K562 treated with DMSO at 1 percent for 12 hours (cell line): Measurements from ENCODE around the gene CNOT6L. TPM values are rescaled to one million over a fixed set of nuclear protein-coding genes. Genes with fewer than 3 reads are reported as not detected.

Experiments
- total RNA-seq: library from RNA; unstranded; fragments of 300-600 nt; gene quantifications from 2 replicates; pipeline ENCODE4 v1.2.3, GENCODE V29; 2022; ENCODE audit not compliant: insufficient read depth

Gene CNOT6L
- 1.5 and 19.0 TPM in 2 replicates for total RNA-seq

DNA sequence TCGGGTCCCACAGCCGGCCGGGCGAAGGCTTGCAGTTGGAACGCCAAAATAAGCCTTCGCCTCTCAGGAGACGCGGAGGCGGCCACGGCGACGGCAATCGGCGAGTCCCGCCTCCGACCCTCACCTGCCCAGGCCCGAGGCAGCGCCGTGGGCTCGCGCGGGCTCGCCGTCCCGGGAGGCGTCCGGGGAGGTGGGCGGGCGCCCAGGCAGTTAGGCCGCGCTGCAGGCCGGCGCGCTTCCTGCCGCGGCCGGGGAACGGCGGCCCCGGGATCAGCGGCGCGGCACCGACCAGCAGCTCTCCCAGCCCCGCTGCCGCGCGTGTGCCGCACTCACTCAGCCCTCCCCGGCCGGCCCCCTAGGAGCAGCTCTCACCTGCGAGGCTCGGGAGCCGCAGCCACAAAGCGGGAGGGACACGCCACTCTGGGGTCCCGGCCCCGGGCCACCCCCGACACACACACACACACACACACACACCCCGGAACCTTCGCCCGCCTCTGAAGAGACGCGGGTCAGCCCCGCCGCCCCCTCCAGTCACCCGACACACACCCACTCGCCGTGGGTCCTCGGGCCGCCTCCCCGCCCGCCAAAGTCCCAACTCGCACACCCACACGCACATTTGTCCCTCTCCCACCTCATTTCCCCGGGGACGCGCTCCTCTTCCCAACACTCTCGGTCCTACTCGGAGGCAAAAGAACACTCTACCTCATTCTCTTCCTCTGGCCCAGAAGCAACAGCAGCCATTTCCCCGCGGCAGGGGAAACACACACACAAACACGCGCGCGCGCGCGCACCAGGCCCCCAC, at the start of gene CNOT6L:
Gene CNOT6L, minus strand, starts transcription at position 767 of the 802 bp plus-strand sequence. Its CDS starts 60 bp downstream, at position 707.

DNA sequence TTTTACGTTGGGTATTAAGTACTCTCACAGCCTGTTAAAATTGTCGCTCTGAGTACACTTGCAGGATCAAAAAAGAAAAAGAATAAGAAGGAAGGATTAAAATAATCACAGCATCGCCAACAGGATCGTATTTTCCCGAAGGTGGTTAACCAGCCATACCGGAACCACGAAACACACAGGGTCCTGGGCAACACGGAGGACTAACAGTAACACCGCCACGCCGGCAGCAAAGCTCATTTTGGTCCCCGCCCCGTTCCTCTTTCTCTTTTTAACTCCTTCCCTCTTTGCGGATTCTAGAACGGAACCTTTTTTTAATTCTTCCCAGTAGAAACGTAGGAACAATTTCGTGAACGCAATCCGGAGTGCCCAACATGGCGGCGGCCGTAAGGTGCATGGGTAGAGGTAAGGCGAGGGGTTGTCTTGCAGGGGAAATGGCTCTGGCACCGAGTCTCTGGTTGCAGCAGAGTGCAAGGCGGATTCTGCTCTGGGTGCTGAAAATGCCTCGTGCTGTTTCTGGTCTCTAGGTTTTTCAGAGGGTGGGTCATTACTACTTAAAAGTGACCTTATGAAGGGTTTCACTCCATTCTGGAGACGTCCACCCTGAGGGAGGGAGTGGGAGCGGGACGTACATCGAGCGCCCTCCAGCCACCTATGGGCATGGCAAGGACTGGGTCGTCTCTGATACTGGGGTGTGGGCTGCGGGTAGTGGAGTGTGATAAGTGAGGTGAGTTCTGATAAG, 43.5 kb upstream of the CNOT6L start, which contains the start of gene MRPL1:
Gene MRPL1, plus strand, starts transcription at position 353 of the 739 bp plus-strand sequence. Its CDS starts 19 bp downstream, at position 372.

Other genes with a start within 250 kb of the CNOT6L start
- not detected in 2 replicates for gene CXCL13, start 213.5 kb downstream of the CNOT6L start, total RNA-seq
- gene MRPL1, start 43.5 kb upstream of the CNOT6L start, total RNA-seq, result 10.5 and 11.1 TPM in 2 replicates
- 0.10 TPM in 1 of 2 replicates, not detected in the other for gene FRAS1, start 238.0 kb upstream of the CNOT6L start, total RNA-seq